GM23248 (cell line): ENCODE results near the gene AGAP1.

Experiments used
- EZH2 ChIP-seq: fragments of 200-600 bp; sonication (generic); IDR thresholded peaks from 2 replicates; pipeline ENCODE4 v1.6.1; 2018; ENCODE audit warnings: antibody characterized with exemption, mild to moderate bottlenecking; ENCODE audit not compliant: insufficient read depth, poor library complexity, severe bottlenecking
- EZH2phosphoT487 ChIP-seq: fragments of 200-600 bp; sonication (generic); IDR thresholded peaks from 2 replicates; pipeline ENCODE4 v1.6.1; 2018; ENCODE audit warnings: antibody characterized with exemption, moderate library complexity, mild to moderate bottlenecking, low read depth; ENCODE audit not compliant: insufficient read depth

GRCh38 chr2:236177604-236177966 lies 683.7 kb downstream of the AGAP1 start:
- TF ChIP-seq EZH2phosphoT487 = no peak
- TF ChIP-seq EZH2 = no peak
